Left ventricle myocardium inferior (tissue), 1 donor: ENCODE measurements around the gene POLR1A. TPM values are rescaled to one million over a fixed set of nuclear protein-coding genes. Genes with fewer than 3 reads are reported as not detected.

Source experiments
- DNase-seq: peaks from one replicate; pipeline ENCODE4 v3.0.0-alpha.2; 2020
- H3K27ac ChIP-seq: fragments of 200-600 bp; replicated peaks from 2 replicates; pipeline ENCODE4 v1.8.0; 2021
- H3K27me3 ChIP-seq: fragments of 200-600 bp; 2 replicates; pipeline ENCODE4 v1.8.0; 2021; ENCODE audit warnings: low read depth
- H3K36me3 ChIP-seq: fragments of 200-600 bp; 2 replicates; pipeline ENCODE4 v1.8.0; 2021
- H3K4me1 ChIP-seq: fragments of 200-600 bp; 2 replicates; pipeline ENCODE4 v1.8.0; 2021
- H3K4me3 ChIP-seq: fragments of 200-600 bp; 2 replicates; pipeline ENCODE4 v1.8.0; 2021; ENCODE audit warnings: mild to moderate bottlenecking, moderate library complexity
- H3K9me3 ChIP-seq: fragments of 200-600 bp; replicated peaks from 2 replicates; pipeline ENCODE4 v1.8.0; 2021
- intact Hi-C: fragments of 100-400 bp; cut with micrococcal nuclease; formaldehyde crosslinking; loops from one replicate; pipeline ENCODE4 v1.11.0; 2022
- total RNA-seq: library from RNA; stranded (reverse); fragmentation: NEBNext Ultra II Directional; extraction: Animal tissue kit (Norgen Biotek cat#: 25700); gene quantifications from one replicate; pipeline ENCODE4 v1.2.1, GENCODE V29; 2021
- TF ChIP-seq, protein P1 (sequence below): fragments of 200-600 bp; IDR thresholded peaks from 2 replicates; pipeline ENCODE4 v1.8.0; 2021; ENCODE audit warnings: antibody characterized with exemption, mild to moderate bottlenecking, borderline replicate concordance
- donor health status: DM: no; HTN: yes; CAD: no; lungs with severe emphysema.

The POLR1A gene
- total RNA-seq, 1 donor from 2014 or later, result 16.3 TPM

DNA sequence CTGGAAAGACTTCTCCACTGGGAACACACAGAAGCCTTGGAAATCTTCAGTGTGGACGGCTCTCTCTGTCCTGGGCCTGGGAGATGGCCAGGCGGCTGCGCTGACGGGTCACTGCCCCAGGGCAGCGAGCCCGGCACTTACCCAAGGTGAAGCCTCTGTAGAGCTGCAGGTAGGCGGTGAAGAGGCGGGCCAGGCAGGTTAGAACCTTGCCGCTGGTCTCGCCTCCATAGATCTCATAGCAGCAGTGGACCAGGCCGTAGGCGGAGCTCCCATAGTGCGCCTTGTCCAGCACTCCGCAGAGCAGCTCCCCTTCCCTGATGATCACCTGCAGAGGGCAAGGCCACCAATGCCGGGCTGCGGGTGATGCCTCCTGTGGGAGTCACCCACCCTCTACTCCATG lies 53.0 kb downstream of the POLR1A start:
- no peak overlapping the region for H3K27ac ChIP-seq
- H3K36me3 ChIP-seq, result peaks cover 79% of the 10 kb centered on the region
- DNase-seq, result no peak
- H3K9me3 ChIP-seq, result no peaks in the 10 kb centered on the region
- intact Hi-C loops, result no loop called here
- H3K4me3 ChIP-seq, result no peak overlapping the region
- H3K4me1 ChIP-seq, result peaks cover 5% of the 10 kb centered on the region
- no peaks in the 10 kb centered on the region for H3K27me3 ChIP-seq
- TF ChIP-seq, protein P1, sequence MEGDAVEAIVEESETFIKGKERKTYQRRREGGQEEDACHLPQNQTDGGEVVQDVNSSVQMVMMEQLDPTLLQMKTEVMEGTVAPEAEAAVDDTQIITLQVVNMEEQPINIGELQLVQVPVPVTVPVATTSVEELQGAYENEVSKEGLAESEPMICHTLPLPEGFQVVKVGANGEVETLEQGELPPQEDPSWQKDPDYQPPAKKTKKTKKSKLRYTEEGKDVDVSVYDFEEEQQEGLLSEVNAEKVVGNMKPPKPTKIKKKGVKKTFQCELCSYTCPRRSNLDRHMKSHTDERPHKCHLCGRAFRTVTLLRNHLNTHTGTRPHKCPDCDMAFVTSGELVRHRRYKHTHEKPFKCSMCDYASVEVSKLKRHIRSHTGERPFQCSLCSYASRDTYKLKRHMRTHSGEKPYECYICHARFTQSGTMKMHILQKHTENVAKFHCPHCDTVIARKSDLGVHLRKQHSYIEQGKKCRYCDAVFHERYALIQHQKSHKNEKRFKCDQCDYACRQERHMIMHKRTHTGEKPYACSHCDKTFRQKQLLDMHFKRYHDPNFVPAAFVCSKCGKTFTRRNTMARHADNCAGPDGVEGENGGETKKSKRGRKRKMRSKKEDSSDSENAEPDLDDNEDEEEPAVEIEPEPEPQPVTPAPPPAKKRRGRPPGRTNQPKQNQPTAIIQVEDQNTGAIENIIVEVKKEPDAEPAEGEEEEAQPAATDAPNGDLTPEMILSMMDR, result no peak

DNA sequence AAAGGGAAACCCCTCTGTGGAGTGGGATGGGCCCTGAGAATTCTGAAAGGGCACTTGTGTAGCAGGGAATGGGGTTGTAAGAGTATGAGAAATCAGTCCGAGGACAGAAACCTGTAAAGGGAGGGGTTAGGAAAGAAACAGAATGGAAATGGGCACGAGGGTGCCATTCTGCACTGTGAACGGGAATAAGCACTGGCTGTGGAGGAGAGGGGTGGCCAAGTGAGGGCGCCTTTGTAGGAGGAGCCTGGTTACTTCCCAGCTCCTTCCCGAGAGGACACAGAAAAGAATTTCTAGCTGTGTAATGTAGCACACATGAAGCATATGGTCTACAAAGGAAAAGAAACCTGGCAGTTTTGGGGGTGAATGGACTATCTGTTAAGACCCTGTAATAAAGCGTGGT lies 53.4 kb downstream of the POLR1A start:
- intact Hi-C loops, result no loop called here
- peaks cover 81% of the 10 kb centered on the region for H3K36me3 ChIP-seq

DNA sequence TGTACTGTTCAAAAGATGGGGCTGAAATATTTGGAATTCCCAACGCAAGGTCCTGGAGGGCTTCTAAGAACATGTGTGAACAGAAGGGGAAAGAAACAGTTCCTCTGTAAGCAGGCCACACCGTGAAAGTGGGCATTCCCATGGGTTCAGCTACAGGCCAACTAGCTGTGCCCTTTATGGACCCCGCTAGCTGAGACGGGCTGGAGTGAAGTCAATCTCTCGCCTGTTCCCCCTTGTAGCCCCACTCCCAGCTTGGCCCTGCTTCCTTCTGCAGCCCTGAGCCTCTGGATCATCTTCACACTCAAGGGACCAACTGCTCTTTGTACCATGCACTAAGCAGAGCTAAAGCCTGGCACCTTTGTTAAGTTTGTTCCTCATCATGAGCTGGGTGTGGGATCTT lies 55.4 kb downstream of the POLR1A start:
- no peak for DNase-seq
- TF ChIP-seq, protein P1, result no peak
- intact Hi-C loops, result no loop called here
- peaks cover 14% of the 10 kb centered on the region for H3K4me1 ChIP-seq
- no peaks in the 10 kb centered on the region for H3K9me3 ChIP-seq
- H3K27ac ChIP-seq, result no peak overlapping the region
- H3K4me3 ChIP-seq, result no peak overlapping the region
- H3K27me3 ChIP-seq, result no peaks in the 10 kb centered on the region
- peaks cover 94% of the 10 kb centered on the region for H3K36me3 ChIP-seq

More for the DNA sequence above, 53.4 kb downstream of the POLR1A start:
- DNase-seq, result no peak
- H3K27me3 ChIP-seq, result no peaks in the 10 kb centered on the region
- no peak overlapping the region for H3K27ac ChIP-seq
- TF ChIP-seq, protein P1, result no peak
- peaks cover 5% of the 10 kb centered on the region for H3K4me1 ChIP-seq
- no peaks in the 10 kb centered on the region for H3K9me3 ChIP-seq
- no peak overlapping the region for H3K4me3 ChIP-seq

DNA sequence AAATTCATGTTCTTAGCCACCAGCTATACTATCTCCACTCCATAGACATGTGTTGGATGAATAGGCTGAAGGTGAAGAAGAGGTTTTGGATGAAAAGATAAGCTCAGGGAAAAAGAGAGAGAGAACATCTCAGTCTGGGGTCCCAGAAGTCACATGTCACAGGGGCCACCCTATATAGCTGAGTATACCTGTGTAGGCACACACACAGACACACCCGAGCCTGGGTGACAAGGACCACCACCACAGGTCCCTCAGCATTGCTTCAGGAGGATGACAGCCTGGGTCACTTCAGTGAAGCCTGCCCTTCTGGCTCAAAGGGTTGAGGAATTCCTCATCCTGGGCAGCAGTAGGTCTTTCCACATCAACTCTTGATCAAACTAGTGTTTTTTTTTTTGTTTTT lies 56.2 kb downstream of the POLR1A start:
- H3K4me1 ChIP-seq, result peaks cover 13% of the 10 kb centered on the region
- H3K9me3 ChIP-seq, result no peaks in the 10 kb centered on the region
- no peak overlapping the region for H3K27ac ChIP-seq
- H3K4me3 ChIP-seq, result no peak overlapping the region
- H3K36me3 ChIP-seq, result peaks cover 94% of the 10 kb centered on the region
- TF ChIP-seq, protein P1, result no peak
- no peak for DNase-seq
- no peaks in the 10 kb centered on the region for H3K27me3 ChIP-seq
- intact Hi-C loops, result no loop called here

DNA sequence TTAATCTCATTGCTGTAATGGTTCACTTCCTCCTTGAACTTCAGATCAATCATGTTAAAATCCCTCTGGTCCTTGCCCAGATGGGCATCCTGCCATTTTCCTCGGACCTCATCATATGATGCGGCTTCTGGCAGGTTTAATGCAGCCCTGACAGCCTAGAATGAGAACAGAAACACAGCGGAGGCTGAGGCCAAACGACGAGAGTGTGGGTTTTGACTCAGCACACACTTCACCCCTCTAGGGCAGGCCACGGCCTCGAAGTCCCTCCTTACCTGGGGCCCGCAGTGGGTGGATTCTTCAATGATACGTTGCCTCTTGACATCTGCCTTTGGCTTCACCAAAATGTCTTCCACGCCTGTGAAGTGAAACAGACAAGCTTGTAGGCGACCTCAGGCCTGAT lies 56.8 kb downstream of the POLR1A start:
- intact Hi-C loops, result no loop called here
- no peak overlapping the region for H3K4me3 ChIP-seq
- peaks cover 11% of the 10 kb centered on the region for H3K4me1 ChIP-seq
- peaks cover 95% of the 10 kb centered on the region for H3K36me3 ChIP-seq
- DNase-seq, result no peak
- H3K27ac ChIP-seq, result no peak overlapping the region
- H3K9me3 ChIP-seq, result no peaks in the 10 kb centered on the region
- TF ChIP-seq, protein P1, result no peak
- no peaks in the 10 kb centered on the region for H3K27me3 ChIP-seq

DNA sequence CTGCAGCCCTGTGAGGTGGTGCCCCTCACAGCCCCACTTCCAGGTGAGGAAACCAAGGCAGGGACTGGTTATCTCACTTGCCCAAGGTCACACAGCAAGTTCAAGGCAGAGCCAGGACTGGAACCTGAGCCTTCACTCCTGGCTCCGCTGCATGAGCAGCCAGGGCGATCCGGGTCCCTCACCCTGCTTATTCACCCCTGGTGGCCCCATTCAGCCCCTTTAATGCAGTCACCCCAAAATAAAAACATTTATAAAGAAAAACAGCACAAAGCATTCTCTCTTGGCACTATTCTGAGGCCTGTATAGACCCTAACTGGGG lies 57.3 kb downstream of the POLR1A start:
- H3K4me1 ChIP-seq, result peaks cover 11% of the 10 kb centered on the region
- DNase-seq, result no peak
- peaks cover 95% of the 10 kb centered on the region for H3K36me3 ChIP-seq
- intact Hi-C loops, result no loop called here
- H3K4me3 ChIP-seq, result no peak overlapping the region
- TF ChIP-seq, protein P1, result no peak
- H3K27ac ChIP-seq, result no peak overlapping the region
- no peaks in the 10 kb centered on the region for H3K27me3 ChIP-seq
- H3K9me3 ChIP-seq, result no peaks in the 10 kb centered on the region
